Measurements from ENCODE around the gene KIF16B. TPM values are rescaled to one million over a fixed set of nuclear protein-coding genes. Genes with fewer than 3 reads are reported as not detected.

The KIF16B gene
- total RNA-seq, 2 experiments from 2014 or later: 3.2 to 3.4 TPM

GRCh38 chr20:16563066-16563806 lies 10.0 kb downstream of the KIF16B start:
- no peaks in the 10 kb centered on the region for H3K27me3 Mint-ChIP-seq (ENCODE audit: low read depth)
- no peak overlapping the region for H3K27ac Mint-ChIP-seq
- ChIA-PET POLR2A (no interaction called here), CTCF (interaction anchor here (1.3 kb wide), 1 partner anchor 11 kb away, joined by 3 read pairs; no protein-coding TSS in a partner anchor)
- no peaks in the 10 kb centered on the region for H3K9me3 Mint-ChIP-seq (ENCODE audit: insufficient read depth)
- DNase-seq (no peak), ATAC-seq (no peak)
- no peaks in the 10 kb centered on the region for H3K4me1 Mint-ChIP-seq (ENCODE audit: low read depth)
- no peak overlapping the region for H3K4me3 Mint-ChIP-seq
- H3K36me3 Mint-ChIP-seq (ENCODE audit: low read depth): no peaks in the 10 kb centered on the region

- Mint-ChIP-seq H3K4me1 (ENCODE audit: low read depth) (no peaks in the 10 kb centered on the region), H3K27ac (no peak overlapping the region), H3K9me3 (ENCODE audit: insufficient read depth) (no peaks in the 10 kb centered on the region), H3K4me3 (no peak overlapping the region), H3K36me3 (ENCODE audit: low read depth) (no peaks in the 10 kb centered on the region), H3K27me3 (ENCODE audit: low read depth) (no peaks in the 10 kb centered on the region)
- ATAC-seq: no peak
- POLR2A ChIA-PET: no interaction called here
- CTCF ChIA-PET: interaction anchor here (1.3 kb wide), 1 partner anchor 10 kb away, joined by 3 read pairs; no protein-coding TSS in a partner anchor
- no peak for DNase-seq
These were observed 11.0 kb downstream of the KIF16B start for GRCh38 chr20:16562259-16562658.

GRCh38 chr20:16560661-16561060 lies 12.6 kb downstream of the KIF16B start:
- POLR2A ChIA-PET: no interaction called here
- no peaks in the 10 kb centered on the region for H3K27me3 Mint-ChIP-seq (ENCODE audit: low read depth)
- DNase-seq (no peak), ATAC-seq (no peak)
- H3K4me1 Mint-ChIP-seq (ENCODE audit: low read depth): no peaks in the 10 kb centered on the region
- no peaks in the 10 kb centered on the region for H3K9me3 Mint-ChIP-seq (ENCODE audit: insufficient read depth)
- no peak overlapping the region for H3K4me3 Mint-ChIP-seq
- no peak overlapping the region for H3K27ac Mint-ChIP-seq
- CTCF ChIA-PET: no interaction called here
- H3K36me3 Mint-ChIP-seq (ENCODE audit: low read depth): no peaks in the 10 kb centered on the region

GRCh38 chr20:16560216-16560615 lies 13.0 kb downstream of the KIF16B start:
- Mint-ChIP-seq H3K4me1 (ENCODE audit: low read depth) (no peaks in the 10 kb centered on the region), H3K27ac (no peak overlapping the region), H3K27me3 (ENCODE audit: low read depth) (no peaks in the 10 kb centered on the region), H3K36me3 (ENCODE audit: low read depth) (no peaks in the 10 kb centered on the region), H3K9me3 (ENCODE audit: insufficient read depth) (no peaks in the 10 kb centered on the region), H3K4me3 (no peak overlapping the region)
- CTCF ChIA-PET: no interaction called here
- ATAC-seq: no peak
- POLR2A ChIA-PET: no interaction called here
- DNase-seq: no peak

GRCh38 chr20:16556301-16556700 lies 16.9 kb downstream of the KIF16B start:
- Mint-ChIP-seq H3K4me3 (no peak overlapping the region), H3K9me3 (ENCODE audit: insufficient read depth) (no peaks in the 10 kb centered on the region), H3K27ac (no peak overlapping the region), H3K4me1 (ENCODE audit: low read depth) (no peaks in the 10 kb centered on the region), H3K36me3 (ENCODE audit: low read depth) (no peaks in the 10 kb centered on the region), H3K27me3 (ENCODE audit: low read depth) (no peaks in the 10 kb centered on the region)
- no peak for ATAC-seq
- ChIA-PET CTCF (no interaction called here), POLR2A (no interaction called here)
- no peak for DNase-seq

- H3K27me3 Mint-ChIP-seq (ENCODE audit: low read depth): no peaks in the 10 kb centered on the region
- ChIA-PET POLR2A (no interaction called here), CTCF (no interaction called here)
- H3K27ac Mint-ChIP-seq: no peak overlapping the region
- H3K4me1 Mint-ChIP-seq (ENCODE audit: low read depth): no peaks in the 10 kb centered on the region
- H3K36me3 Mint-ChIP-seq (ENCODE audit: low read depth): no peaks in the 10 kb centered on the region
- no peak overlapping the region for H3K4me3 Mint-ChIP-seq
- no peaks in the 10 kb centered on the region for H3K9me3 Mint-ChIP-seq (ENCODE audit: insufficient read depth)
- DNase-seq (no peak), ATAC-seq (no peak)
These were observed 17.5 kb downstream of the KIF16B start for GRCh38 chr20:16555754-16556153.

GRCh38 chr20:16554766-16555543 lies 18.3 kb downstream of the KIF16B start:
- no peaks in the 10 kb centered on the region for H3K4me1 Mint-ChIP-seq (ENCODE audit: low read depth)

GRCh38 chr20:16553684-16554083 lies 19.6 kb downstream of the KIF16B start:
- H3K36me3 Mint-ChIP-seq (ENCODE audit: low read depth): no peaks in the 10 kb centered on the region
- H3K27me3 Mint-ChIP-seq (ENCODE audit: low read depth): no peaks in the 10 kb centered on the region
- ATAC-seq (no peak), DNase-seq (no peak)
- ChIA-PET POLR2A (no interaction called here), CTCF (no interaction called here)
- no peaks in the 10 kb centered on the region for H3K9me3 Mint-ChIP-seq (ENCODE audit: insufficient read depth)
- no peak overlapping the region for H3K4me3 Mint-ChIP-seq
- H3K27ac Mint-ChIP-seq: no peak overlapping the region
- no peaks in the 10 kb centered on the region for H3K4me1 Mint-ChIP-seq (ENCODE audit: low read depth)

More at GRCh38 chr20:16554766-16555543, 18.3 kb downstream of the KIF16B start:
- ATAC-seq: no peak
- CTCF ChIA-PET: no interaction called here
- H3K27me3 Mint-ChIP-seq (ENCODE audit: low read depth): no peaks in the 10 kb centered on the region
- no peak overlapping the region for H3K27ac Mint-ChIP-seq
- no peaks in the 10 kb centered on the region for H3K36me3 Mint-ChIP-seq (ENCODE audit: low read depth)
- DNase-seq: no peak
- POLR2A ChIA-PET: no interaction called here
- no peaks in the 10 kb centered on the region for H3K9me3 Mint-ChIP-seq (ENCODE audit: insufficient read depth)
- H3K4me3 Mint-ChIP-seq: no peak overlapping the region

- Mint-ChIP-seq H3K36me3 (ENCODE audit: low read depth) (no peaks in the 10 kb centered on the region), H3K9me3 (ENCODE audit: insufficient read depth) (no peaks in the 10 kb centered on the region), H3K4me1 (ENCODE audit: low read depth) (no peaks in the 10 kb centered on the region), H3K4me3 (no peak overlapping the region), H3K27ac (no peak overlapping the region), H3K27me3 (ENCODE audit: low read depth) (no peaks in the 10 kb centered on the region)
- ChIA-PET POLR2A (no interaction called here), CTCF (no interaction called here)
- DNase-seq: no peak
- ATAC-seq: no peak
These were observed 20.1 kb downstream of the KIF16B start for GRCh38 chr20:16553101-16553500.

GRCh38 chr20:16552015-16552414 lies 21.2 kb downstream of the KIF16B start:
- POLR2A ChIA-PET: no interaction called here
- ATAC-seq (no peak), DNase-seq (no peak)
- H3K27ac Mint-ChIP-seq: no peak overlapping the region
- CTCF ChIA-PET: interaction anchor here (1.2 kb wide), 1 partner anchor 11 kb away, joined by 3 read pairs; no protein-coding TSS in a partner anchor
- H3K4me3 Mint-ChIP-seq: no peak overlapping the region
- H3K9me3 Mint-ChIP-seq (ENCODE audit: insufficient read depth): no peaks in the 10 kb centered on the region
- H3K36me3 Mint-ChIP-seq (ENCODE audit: low read depth): no peaks in the 10 kb centered on the region
- no peaks in the 10 kb centered on the region for H3K27me3 Mint-ChIP-seq (ENCODE audit: low read depth)
- no peaks in the 10 kb centered on the region for H3K4me1 Mint-ChIP-seq (ENCODE audit: low read depth)

- no peak overlapping the region for H3K27ac Mint-ChIP-seq
- no peak for ATAC-seq
- CTCF ChIA-PET: interaction anchor here (1.2 kb wide), 1 partner anchor 11 kb away, joined by 3 read pairs; no protein-coding TSS in a partner anchor
- H3K27me3 Mint-ChIP-seq (ENCODE audit: low read depth): no peaks in the 10 kb centered on the region
- POLR2A ChIA-PET: no interaction called here
- no peak overlapping the region for H3K4me3 Mint-ChIP-seq
- no peaks in the 10 kb centered on the region for H3K36me3 Mint-ChIP-seq (ENCODE audit: low read depth)
- no peaks in the 10 kb centered on the region for H3K9me3 Mint-ChIP-seq (ENCODE audit: insufficient read depth)
- no peak for DNase-seq
- H3K4me1 Mint-ChIP-seq (ENCODE audit: low read depth): no peaks in the 10 kb centered on the region
These were observed 21.6 kb downstream of the KIF16B start for GRCh38 chr20:16551607-16552006.

- Mint-ChIP-seq H3K4me1 (ENCODE audit: low read depth) (no peaks in the 10 kb centered on the region), H3K36me3 (ENCODE audit: low read depth) (no peaks in the 10 kb centered on the region), H3K27me3 (ENCODE audit: low read depth) (no peaks in the 10 kb centered on the region), H3K27ac (no peak overlapping the region), H3K4me3 (no peak overlapping the region), H3K9me3 (ENCODE audit: insufficient read depth) (no peaks in the 10 kb centered on the region)
- CTCF ChIA-PET: interaction anchor here (1.1 kb wide), 1 partner anchor 21 kb away, joined by 3 read pairs; no protein-coding TSS in a partner anchor
- POLR2A ChIA-PET: interaction anchor here (0.6 kb wide), 1 partner anchor 27 kb away, joined by 3 read pairs; no protein-coding TSS in a partner anchor
- no peak for DNase-seq
- no peak for ATAC-seq
These were observed 25.1 kb downstream of the KIF16B start for GRCh38 chr20:16548068-16548672.

Data from activated CD8-positive, alpha-beta T cell treated with anti-CD3 and anti-CD28 coated beads, Interleukin-2, amount 10 ng/mL, durations not matched to agents 7 days and 5 days (primary cell).